Fibroblast of pulmonary artery (primary cell): ENCODE measurements around the gene TEX36.

Experiments
- DNase-seq: peaks from one replicate; pipeline ENCODE4 v3.0.0-alpha.2; 2010; ENCODE audit warnings: low read depth
- H3K4me3 ChIP-seq: replicated peaks from 2 replicates; pipeline ENCODE4 v1.5.1; 2011; ENCODE audit warnings: low read depth, mild to moderate bottlenecking, control low read depth, low read length, moderate library complexity
- TF ChIP-seq, protein P1 (sequence below): IDR thresholded peaks from 2 replicates; pipeline ENCODE4 v1.5.1; 2011; ENCODE audit warnings: mild to moderate bottlenecking, control low read depth, low read length, inconsistent platforms; ENCODE audit errors: missing control alignments

The TEX36 gene

DNA sequence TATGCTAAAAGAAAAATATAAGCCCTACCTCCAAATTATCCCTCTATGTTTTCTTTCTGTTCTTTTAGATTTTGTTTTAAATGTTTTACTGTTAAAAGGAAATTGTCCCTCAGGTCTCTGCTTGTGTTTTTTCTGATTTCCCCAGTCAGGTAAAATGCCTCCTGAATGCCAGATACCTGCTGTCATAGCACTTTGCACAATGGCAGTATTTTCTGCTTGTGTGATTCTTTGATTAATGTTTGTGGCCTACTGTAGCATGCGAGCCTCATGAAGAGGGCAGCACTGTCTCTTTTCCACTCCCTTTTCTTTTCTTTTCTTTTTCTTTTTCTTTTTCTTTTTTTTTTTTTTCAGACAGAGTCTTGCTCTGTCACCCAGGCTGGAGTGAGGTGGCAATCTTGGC lies 71.2 kb downstream of the TEX36 start:
- TF ChIP-seq, protein P1, sequence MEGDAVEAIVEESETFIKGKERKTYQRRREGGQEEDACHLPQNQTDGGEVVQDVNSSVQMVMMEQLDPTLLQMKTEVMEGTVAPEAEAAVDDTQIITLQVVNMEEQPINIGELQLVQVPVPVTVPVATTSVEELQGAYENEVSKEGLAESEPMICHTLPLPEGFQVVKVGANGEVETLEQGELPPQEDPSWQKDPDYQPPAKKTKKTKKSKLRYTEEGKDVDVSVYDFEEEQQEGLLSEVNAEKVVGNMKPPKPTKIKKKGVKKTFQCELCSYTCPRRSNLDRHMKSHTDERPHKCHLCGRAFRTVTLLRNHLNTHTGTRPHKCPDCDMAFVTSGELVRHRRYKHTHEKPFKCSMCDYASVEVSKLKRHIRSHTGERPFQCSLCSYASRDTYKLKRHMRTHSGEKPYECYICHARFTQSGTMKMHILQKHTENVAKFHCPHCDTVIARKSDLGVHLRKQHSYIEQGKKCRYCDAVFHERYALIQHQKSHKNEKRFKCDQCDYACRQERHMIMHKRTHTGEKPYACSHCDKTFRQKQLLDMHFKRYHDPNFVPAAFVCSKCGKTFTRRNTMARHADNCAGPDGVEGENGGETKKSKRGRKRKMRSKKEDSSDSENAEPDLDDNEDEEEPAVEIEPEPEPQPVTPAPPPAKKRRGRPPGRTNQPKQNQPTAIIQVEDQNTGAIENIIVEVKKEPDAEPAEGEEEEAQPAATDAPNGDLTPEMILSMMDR, result no peak
- no peak for DNase-seq
- H3K4me3 ChIP-seq, result no peak overlapping the region

DNA sequence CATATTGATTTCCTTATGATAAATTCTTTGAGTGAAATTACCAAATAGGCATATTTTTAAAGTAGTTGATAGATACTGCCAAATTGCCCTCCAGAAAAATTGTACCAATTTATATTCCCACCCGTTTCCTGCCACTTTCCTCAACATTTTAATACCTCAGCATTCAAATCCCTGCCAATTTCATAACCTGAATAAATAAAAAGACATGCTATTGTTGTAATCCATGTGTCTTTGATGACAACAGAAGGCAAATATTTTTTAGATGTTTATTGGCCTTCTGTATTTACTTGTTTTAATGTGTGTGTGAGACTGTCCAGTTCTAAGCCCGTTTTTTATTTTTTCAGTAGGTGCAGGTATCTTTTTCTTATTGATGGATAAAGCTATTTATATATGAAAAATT lies 71.7 kb downstream of the TEX36 start:
- TF ChIP-seq, protein P1, result no peak
- DNase-seq, result no peak
- H3K4me3 ChIP-seq, result no peak overlapping the region

DNA sequence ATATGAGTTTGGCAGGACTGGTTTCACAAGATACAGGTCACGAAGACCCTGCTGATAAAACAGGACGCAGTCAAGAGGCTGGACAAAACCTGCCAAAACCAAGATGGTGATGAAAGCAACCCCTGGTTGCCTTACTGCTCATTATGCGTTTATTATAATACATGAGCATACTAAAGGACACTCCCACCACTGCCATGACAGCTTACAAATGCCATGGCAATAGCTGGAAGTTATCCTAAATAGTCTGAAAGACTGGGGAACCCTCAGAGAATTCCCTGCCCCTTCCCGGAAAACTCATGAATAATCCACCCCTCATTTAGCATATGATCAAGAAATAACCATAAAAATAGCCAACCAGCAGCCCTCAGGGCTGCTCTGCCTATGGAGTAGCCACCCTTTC lies 73.1 kb downstream of the TEX36 start:
- no peak for DNase-seq
- TF ChIP-seq, protein P1, result no peak
- H3K4me3 ChIP-seq, result no peak overlapping the region

DNA sequence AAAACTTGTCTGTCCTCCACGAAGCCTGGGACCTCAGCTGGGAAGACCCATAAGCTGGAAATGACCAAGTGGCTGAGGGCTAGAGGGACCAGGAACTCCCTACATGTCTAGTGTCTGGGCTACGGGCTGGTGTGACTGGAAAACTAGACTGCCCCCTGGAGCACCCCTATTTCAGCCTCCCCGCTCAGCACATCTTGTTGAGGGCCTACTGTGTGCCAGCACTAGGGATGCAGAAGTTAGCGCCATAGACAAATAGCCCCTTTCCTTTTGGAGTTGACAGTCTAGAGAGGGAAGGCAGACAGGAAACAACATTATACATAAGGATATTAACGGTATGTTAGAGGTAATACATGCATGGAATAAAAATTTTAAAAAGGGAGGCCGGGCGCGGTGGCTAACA lies 74.5 kb downstream of the TEX36 start:
- no peak for DNase-seq
- TF ChIP-seq, protein P1, result no peak
- H3K4me3 ChIP-seq, result no peak overlapping the region

DNA sequence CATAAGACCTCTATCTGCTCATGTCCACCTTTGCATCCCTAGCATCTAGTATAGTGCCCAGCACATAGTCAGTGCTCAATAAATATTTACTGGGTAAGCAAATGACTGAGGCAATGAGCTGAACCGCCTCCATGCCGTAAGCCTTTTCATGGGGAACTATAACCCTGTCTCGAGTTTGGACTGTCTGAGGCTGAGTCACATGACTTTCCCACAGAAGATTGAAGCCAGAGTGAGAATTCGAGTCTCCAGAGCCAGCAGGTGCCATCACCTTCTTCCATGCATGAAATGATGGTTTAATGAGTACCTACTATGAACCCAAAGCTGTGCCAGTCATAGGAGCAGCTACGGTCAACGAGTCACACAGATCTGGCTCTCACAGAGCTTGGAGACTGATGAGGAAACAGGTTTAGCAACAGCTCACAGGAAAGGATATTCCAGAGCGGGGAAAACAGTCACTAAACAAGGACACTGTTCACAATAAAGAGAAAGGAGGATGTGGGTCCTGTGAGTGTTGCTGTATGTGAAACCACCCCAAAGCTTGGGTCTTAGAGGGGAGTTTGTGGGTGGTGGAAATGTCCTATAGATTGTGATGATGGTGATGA lies 75.2 kb downstream of the TEX36 start:
- TF ChIP-seq, protein P1, result no peak
- no peak for DNase-seq
- no peak overlapping the region for H3K4me3 ChIP-seq

DNA sequence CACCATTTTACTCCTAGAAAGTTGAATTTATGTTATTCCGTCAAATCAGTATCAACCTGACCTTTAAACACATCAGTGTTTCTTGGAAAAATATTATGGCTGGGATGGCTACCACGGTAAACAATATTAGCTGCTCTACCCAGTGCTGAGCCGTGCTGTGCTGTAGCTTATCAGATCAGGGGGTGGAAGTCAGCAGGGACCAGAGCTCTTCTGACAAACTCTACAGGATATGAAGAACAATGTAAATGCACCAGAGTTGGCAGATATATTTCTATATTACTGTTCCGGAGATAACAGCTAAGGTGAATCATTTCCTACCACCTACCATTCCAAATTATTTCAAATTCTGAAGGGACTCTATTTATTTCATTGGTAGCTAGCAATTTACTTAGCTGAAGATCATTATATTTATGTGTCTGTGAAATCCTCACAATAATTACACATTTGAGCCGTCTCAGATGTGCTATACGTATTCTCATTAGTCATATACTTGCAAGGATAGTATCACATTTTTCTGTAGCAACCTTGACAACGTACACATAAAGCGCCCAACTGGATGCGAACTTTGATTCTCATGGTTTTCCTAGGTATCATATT lies 76.5 kb downstream of the TEX36 start:
- TF ChIP-seq, protein P1, result no peak
- DNase-seq, result peak; percentile 7
- no peak overlapping the region for H3K4me3 ChIP-seq
